Measurements from ENCODE around the gene DGKI.

DNA sequence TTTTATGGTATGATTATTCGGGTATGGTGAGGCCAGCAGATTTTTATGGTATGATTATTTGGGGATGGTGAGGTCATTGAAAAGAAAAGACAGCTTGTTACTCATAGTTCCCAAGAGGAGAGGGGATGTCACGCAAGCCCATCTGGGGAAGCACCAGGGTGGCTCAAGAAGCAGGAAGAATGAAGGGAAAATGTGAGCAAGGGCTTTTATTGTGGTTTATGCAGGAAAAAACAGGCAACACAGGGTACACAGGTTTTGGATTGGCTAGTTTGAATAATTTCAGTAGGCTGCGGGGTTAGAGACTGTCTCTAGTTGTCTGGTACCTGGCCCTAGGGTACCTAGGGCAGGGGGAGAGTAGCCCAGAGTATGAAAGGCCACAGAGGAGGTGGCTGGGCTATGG lies 26.8 kb upstream of the DGKI start:
- TF ChIP-seq, protein P1, sequence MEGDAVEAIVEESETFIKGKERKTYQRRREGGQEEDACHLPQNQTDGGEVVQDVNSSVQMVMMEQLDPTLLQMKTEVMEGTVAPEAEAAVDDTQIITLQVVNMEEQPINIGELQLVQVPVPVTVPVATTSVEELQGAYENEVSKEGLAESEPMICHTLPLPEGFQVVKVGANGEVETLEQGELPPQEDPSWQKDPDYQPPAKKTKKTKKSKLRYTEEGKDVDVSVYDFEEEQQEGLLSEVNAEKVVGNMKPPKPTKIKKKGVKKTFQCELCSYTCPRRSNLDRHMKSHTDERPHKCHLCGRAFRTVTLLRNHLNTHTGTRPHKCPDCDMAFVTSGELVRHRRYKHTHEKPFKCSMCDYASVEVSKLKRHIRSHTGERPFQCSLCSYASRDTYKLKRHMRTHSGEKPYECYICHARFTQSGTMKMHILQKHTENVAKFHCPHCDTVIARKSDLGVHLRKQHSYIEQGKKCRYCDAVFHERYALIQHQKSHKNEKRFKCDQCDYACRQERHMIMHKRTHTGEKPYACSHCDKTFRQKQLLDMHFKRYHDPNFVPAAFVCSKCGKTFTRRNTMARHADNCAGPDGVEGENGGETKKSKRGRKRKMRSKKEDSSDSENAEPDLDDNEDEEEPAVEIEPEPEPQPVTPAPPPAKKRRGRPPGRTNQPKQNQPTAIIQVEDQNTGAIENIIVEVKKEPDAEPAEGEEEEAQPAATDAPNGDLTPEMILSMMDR (IDR thresholded peaks at IDR 0.05), result no peak
- TF ChIP-seq POLR2AphosphoS5 (IDR thresholded peaks at IDR 0.05), result no peak

Data from stomach (tissue), 4 donors.